BLaER1 treated with 17β-estradiol and CSF1 and Interleukin-3, amounts not matched to agents 10 nM and 100 nM (cell line): ENCODE results near the gene CCP110.
A peak's percentile ranks its signal among the peaks of the same experiment; 100 is the strongest.

Experiments
- H3K27ac ChIP-seq, 11 experiments: shearing (Covaris generic); formaldehyde crosslinking; 2 replicates each; pipeline ENCODE4 v1.8.1; 2022
- H3K27me3 ChIP-seq, 11 experiments: shearing (Covaris generic); formaldehyde crosslinking; 2 replicates each; pipeline ENCODE4 v1.8.1; 2022
- H3K36me3 ChIP-seq, 11 experiments: shearing (Covaris generic); formaldehyde crosslinking; 2 replicates each; pipeline ENCODE4 v1.8.1; 2022
- H3K4me1 ChIP-seq, 10 experiments: shearing (Covaris generic); formaldehyde crosslinking; 2 replicates each; pipeline ENCODE4 v1.8.1; 2022
- H3K4me2 ChIP-seq, 11 experiments: shearing (Covaris generic); formaldehyde crosslinking; 2 replicates each; pipeline ENCODE4 v1.8.1; 2022
- H3K4me3 ChIP-seq, 10 experiments: shearing (Covaris generic); formaldehyde crosslinking; 2 replicates each; pipeline ENCODE4 v1.8.1; 2022
- H3K9ac ChIP-seq, 11 experiments: shearing (Covaris generic); formaldehyde crosslinking; 2 replicates each; pipeline ENCODE4 v1.8.1; 2022
- H3K9me3 ChIP-seq, 11 experiments: shearing (Covaris generic); formaldehyde crosslinking; replicated peaks in 1 of 11; 2 replicates each; pipeline ENCODE4 v1.8.1; 2022
- H4K20me1 ChIP-seq, 11 experiments: shearing (Covaris generic); formaldehyde crosslinking; 2 replicates each; pipeline ENCODE4 v1.8.1; 2022
- Cebpa-rat ChIP-seq, 11 experiments: shearing (Covaris generic); IDR thresholded peaks; 2 replicates each; pipeline ENCODE4 v1.8.1; 2022

CCP110 gene

DNA sequence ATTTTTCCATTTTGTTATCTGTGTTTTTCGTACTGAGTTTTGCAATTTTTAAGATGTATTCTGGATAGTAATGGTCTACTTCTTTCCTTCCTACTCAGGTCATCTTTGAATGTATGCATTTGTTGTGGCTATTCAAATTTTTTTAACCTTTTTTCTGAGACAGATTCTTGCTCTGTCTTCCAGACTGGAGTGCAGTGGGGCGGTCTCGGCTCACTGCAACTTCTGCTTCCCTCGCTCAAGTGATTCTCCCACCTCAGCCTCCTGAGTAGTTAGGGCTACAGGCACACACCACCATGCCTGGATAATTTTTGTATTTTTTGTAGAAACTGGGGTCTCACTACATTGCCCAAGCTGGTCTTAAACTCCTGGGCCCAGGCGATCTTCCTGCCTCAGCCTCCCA, 65.4 kb downstream of the CCP110 start:
- H3K9me3 ChIP-seq, result no peaks in the 10 kb centered on the region
- peaks cover 4 to 79% (median 20%) of the 10 kb centered on the region in 11 experiments; a peak in 16 of 22 replicates for H3K36me3 ChIP-seq
- no peaks in the 10 kb centered on the region for H4K20me1 ChIP-seq
- peaks cover 0 to under 1% (median 0%) of the 10 kb centered on the region in 10 experiments; a peak in 1 of 20 replicates for H3K4me1 ChIP-seq
- H3K27ac ChIP-seq, result no peak overlapping the region
- H3K4me3 ChIP-seq, result no peak overlapping the region
- no peaks in the 10 kb centered on the region for H3K27me3 ChIP-seq
- no peak overlapping the region for H3K4me2 ChIP-seq
- TF ChIP-seq Cebpa-rat (IDR thresholded peaks at IDR 0.05), result no peak
- no peak overlapping the region for H3K9ac ChIP-seq

- no peak for TF ChIP-seq Cebpa-rat (IDR thresholded peaks at IDR 0.05)
- H3K4me1 ChIP-seq, result no peaks in the 10 kb centered on the region
- H3K9me3 ChIP-seq, result no peaks in the 10 kb centered on the region
- H3K27me3 ChIP-seq, result no peaks in the 10 kb centered on the region
- H3K9ac ChIP-seq, result no peak overlapping the region
- no peak overlapping the region for H3K4me3 ChIP-seq
- no peak overlapping the region for H3K4me2 ChIP-seq
- H4K20me1 ChIP-seq, result no peaks in the 10 kb centered on the region
- H3K36me3 ChIP-seq, result peaks cover 4 to 83% (median 22%) of the 10 kb centered on the region in 11 experiments; a peak in 17 of 22 replicates
- H3K27ac ChIP-seq, result no peak overlapping the region
These were observed 66.1 kb downstream of the CCP110 start for GRCh38 chr16:19589771-19590302.

DNA sequence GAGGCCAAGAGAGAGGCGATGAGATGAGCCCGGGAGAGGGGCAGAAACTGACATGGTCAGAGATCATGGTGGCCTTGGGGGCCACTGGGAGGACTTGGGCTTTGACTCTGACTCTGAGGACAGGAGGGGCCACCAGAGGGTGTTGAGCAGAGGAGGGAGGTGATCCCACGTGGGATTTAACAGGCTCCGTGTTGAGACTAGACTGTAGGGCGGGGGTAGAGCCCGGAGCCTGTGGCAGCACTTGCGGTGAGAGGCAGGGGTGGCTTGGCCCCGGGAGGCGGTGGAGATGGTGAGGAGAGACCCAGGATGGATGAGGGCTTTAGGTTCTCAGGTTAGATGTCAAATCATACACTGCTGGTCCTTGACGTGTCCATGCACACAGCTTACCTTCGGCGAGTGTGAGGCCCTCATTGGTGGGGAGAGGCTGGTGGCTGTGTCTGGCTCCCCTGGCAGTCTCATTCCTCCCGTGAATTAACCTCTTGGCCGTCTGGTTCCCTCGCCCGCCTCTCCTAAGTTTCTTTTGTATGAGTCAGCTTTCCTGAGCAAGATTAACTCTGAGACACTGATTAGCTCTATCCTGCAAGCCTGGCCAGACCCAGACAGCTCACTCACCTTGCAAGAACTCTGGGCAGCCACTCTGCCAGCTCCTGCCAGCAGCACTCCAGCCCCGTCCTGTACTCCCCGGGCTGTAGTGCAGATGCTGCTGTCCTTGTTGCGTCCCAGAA, 71.5 kb downstream of the CCP110 start:
- Histone ChIP-seq H3K4me1 (no peaks in the 10 kb centered on the region), H4K20me1 (peaks cover 0 to 19% (median 0%) of the 10 kb centered on the region in 11 experiments; a peak in 2 of 22 replicates), H3K27ac (no peak overlapping the region), H3K36me3 (peaks cover 4 to 76% (median 19%) of the 10 kb centered on the region in 11 experiments; a peak in 17 of 22 replicates), H3K4me2 (no peak overlapping the region), H3K9ac (no peak overlapping the region), H3K4me3 (no peak overlapping the region), H3K9me3 (no peaks in the 10 kb centered on the region), H3K27me3 (no peaks in the 10 kb centered on the region)
- no peak for TF ChIP-seq Cebpa-rat (IDR thresholded peaks at IDR 0.05)

- Histone ChIP-seq H3K4me2 (no peak overlapping the region), H3K4me1 (no peaks in the 10 kb centered on the region), H3K36me3 (peaks cover 0 to 68% (median 3%) of the 10 kb centered on the region in 11 experiments; a peak in 9 of 22 replicates), H3K9me3 (no peaks in the 10 kb centered on the region), H3K27ac (no peak overlapping the region), H3K4me3 (no peak overlapping the region), H4K20me1 (peaks cover 0 to 25% (median 0%) of the 10 kb centered on the region in 11 experiments; a peak in 3 of 22 replicates), H3K9ac (no peak overlapping the region), H3K27me3 (no peaks in the 10 kb centered on the region)
- no peak for TF ChIP-seq Cebpa-rat (IDR thresholded peaks at IDR 0.05)
These were observed 75.2 kb downstream of the CCP110 start for GRCh38 chr16:19598805-19599510.

- Histone ChIP-seq H3K9ac (no peak overlapping the region), H3K4me1 (no peaks in the 10 kb centered on the region), H4K20me1 (peaks cover 0 to 25% (median 0%) of the 10 kb centered on the region in 11 experiments; a peak in 3 of 22 replicates), H3K4me2 (no peak overlapping the region), H3K9me3 (peaks cover 0 to under 1% (median 0%) of the 10 kb centered on the region in 11 experiments; a peak in 2 of 22 replicates), H3K4me3 (no peak overlapping the region), H3K27me3 (no peaks in the 10 kb centered on the region), H3K27ac (no peak overlapping the region), H3K36me3 (peaks cover 0 to 66% (median 3%) of the 10 kb centered on the region in 11 experiments; a peak in 11 of 22 replicates)
- TF ChIP-seq Cebpa-rat (IDR thresholded peaks at IDR 0.05), result no peak
These were observed 76.4 kb downstream of the CCP110 start for GRCh38 chr16:19599968-19600716.

GRCh38 chr16:19601083-19601976, 77.6 kb downstream of the CCP110 start:
- no peak for TF ChIP-seq Cebpa-rat (IDR thresholded peaks at IDR 0.05)
- Histone ChIP-seq H3K27me3 (no peaks in the 10 kb centered on the region), H3K4me1 (no peaks in the 10 kb centered on the region), H3K4me3 (no peak overlapping the region), H4K20me1 (peaks cover 0 to 25% (median 0%) of the 10 kb centered on the region in 11 experiments; a peak in 3 of 22 replicates), H3K27ac (peak overlapping the region in 3 of 11 experiments; percentile 8 to 19 (median 12); a peak in 1 of 22 replicates), H3K4me2 (no peak overlapping the region), H3K36me3 (peaks cover 0 to 66% (median 14%) of the 10 kb centered on the region in 11 experiments; a peak in 12 of 22 replicates), H3K9me3 (peaks cover 6 to 12% (median 10%) of the 10 kb centered on the region in 11 experiments; a peak in 18 of 22 replicates), H3K9ac (peak overlapping the region in 8 of 11 experiments; percentile 1 to 43 (median 37); a peak in 7 of 22 replicates)
